GM19467 (cell line): ENCODE measurements around the gene ALS2CL.
"Not testable (repeated sequence)": the region's sequence is repeated elsewhere in the genome, so short reads cannot be mapped to it uniquely, and the experiment has no call there.

Experiments
- ATAC-seq: cut with Tn5 transposase; IDR thresholded peaks from one replicate; pipeline ENCODE4 v1.9.1; 2021; ENCODE audit warnings: mild to moderate bottlenecking, moderate library complexity; ENCODE audit not compliant: unreplicated experiment

ALS2CL gene

GRCh38 chr3:46705022-46705530, 11.6 kb upstream of the ALS2CL start:
- ATAC-seq, result no peak

GRCh38 chr3:46704346-46704745, 10.9 kb upstream of the ALS2CL start:
- not testable (repeated sequence) for ATAC-seq

- no peak for ATAC-seq
These were observed 9.6 kb upstream of the ALS2CL start for GRCh38 chr3:46703013-46703520.

GRCh38 chr3:46702246-46703012, 8.9 kb upstream of the ALS2CL start:
- ATAC-seq, result no peak

GRCh38 chr3:46701181-46701939, 7.9 kb upstream of the ALS2CL start, which contains the start of gene TMIE:
Gene TMIE (plus strand): TSS chr3:46701392. CDS start chr3:46701488, 96 bp downstream.
- ATAC-seq, result no peak

GRCh38 chr3:46700772-46701171, 7.3 kb upstream of the ALS2CL start:
- ATAC-seq, result no peak

- ATAC-seq, result no peak
These were observed 6.4 kb upstream of the ALS2CL start for GRCh38 chr3:46699676-46700523.

GRCh38 chr3:46695962-46696894, 2.7 kb upstream of the ALS2CL start:
- ATAC-seq, result no peak

GRCh38 chr3:46695177-46695961, 1.9 kb upstream of the ALS2CL start:
- no peak for ATAC-seq

- no peak for ATAC-seq
These were observed 1.0 kb upstream of the ALS2CL start for GRCh38 chr3:46694520-46694919.

- ATAC-seq, result no peak
These were observed 380 bp upstream of the ALS2CL start for GRCh38 chr3:46693892-46694226.

- no peak for ATAC-seq
These were observed 901 bp downstream of the ALS2CL start for GRCh38 chr3:46692566-46692990.

- ATAC-seq, result no peak
These were observed 2.7 kb downstream of the ALS2CL start for GRCh38 chr3:46690798-46691197.

GRCh38 chr3:46685446-46685845, 8.0 kb downstream of the ALS2CL start:
- ATAC-seq, result no peak

GRCh38 chr3:46684891-46685290, 8.6 kb downstream of the ALS2CL start:
- ATAC-seq, result no peak

- no peak for ATAC-seq
These were observed 10.5 kb downstream of the ALS2CL start for GRCh38 chr3:46682974-46683373.

- no peak for ATAC-seq
These were observed 11.5 kb downstream of the ALS2CL start for GRCh38 chr3:46681856-46682540.

- no peak for ATAC-seq
These were observed 12.1 kb downstream of the ALS2CL start for GRCh38 chr3:46681387-46681786.
